Measurements from ENCODE around the gene TYR.

- TF ChIP-seq POLR2AphosphoS5 (IDR thresholded peaks at IDR 0.05; ENCODE audit: low read depth, low read length) (no peak), POLR2A (IDR thresholded peaks at IDR 0.05; ENCODE audit: low read depth, low read length) (no peak), TAF1 (IDR thresholded peaks at IDR 0.05; ENCODE audit: low read depth, low read length) (no peak), POU2F2 (IDR thresholded peaks at IDR 0.05; ENCODE audit: low read depth, low read length) (no peak)
Measured at GRCh38 chr11:89275966-89276365, 98.3 kb downstream of the TYR start.
